SU-DHL-6 (cell line): ENCODE data around the gene OSBPL9.

Experiments
- CTCF ChIP-seq: fragments of 200-600 bp; sonication (generic); IDR thresholded peaks from one replicate; pipeline ENCODE4 v1.5.1; 2017; ENCODE audit warnings: antibody characterized with exemption, mild to moderate bottlenecking, low read length, moderate library complexity; ENCODE audit not compliant: insufficient read depth, poor library complexity, severe bottlenecking
- EZH2phosphoT487 ChIP-seq: fragments of 200-600 bp; sonication (generic), shearing (Covaris generic); conservative IDR thresholded peaks from 2 replicates; pipeline ENCODE4 v1.6.1; 2018; ENCODE audit warnings: mild to moderate bottlenecking, antibody characterized with exemption, low read length, moderate library complexity, mixed read lengths

GRCh38 chr1:51686450-51686849 lies 69.6 kb downstream of the OSBPL9 start:
- TF ChIP-seq CTCF (no peak), EZH2phosphoT487 (no peak)
